Activated T-helper 1 cell treated with Interleukin-2 at 50 U/mL for 16 hours (primary cell): ENCODE data around the gene CRYZL1.
A peak's percentile ranks its signal among the peaks of the same experiment; 100 is the strongest.

Experiments
- DNase-seq: peaks from one replicate; pipeline ENCODE4 v3.0.0-alpha.2; 2020; ENCODE audit warnings: low read depth

The CRYZL1 gene

DNA sequence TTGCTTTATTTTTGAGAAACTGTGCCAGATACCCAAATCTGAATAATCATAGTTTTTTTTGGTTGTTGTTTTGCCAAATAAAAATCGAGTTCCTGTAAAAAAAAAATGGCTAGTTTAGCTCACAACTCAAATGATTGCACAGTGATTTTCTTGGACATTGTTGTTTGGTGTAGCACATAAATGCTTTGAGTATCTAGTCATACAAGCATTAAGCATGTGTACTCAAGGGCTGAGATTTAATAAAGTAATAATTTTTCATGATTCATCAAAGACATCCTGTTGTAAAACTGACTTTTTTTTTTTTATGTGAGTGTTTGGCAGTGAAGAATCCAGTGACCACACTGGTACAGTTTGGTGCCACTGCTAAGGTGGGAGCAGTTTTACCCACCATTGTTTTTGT, 19.6 kb upstream of the CRYZL1 start:
- no peak for DNase-seq

DNA sequence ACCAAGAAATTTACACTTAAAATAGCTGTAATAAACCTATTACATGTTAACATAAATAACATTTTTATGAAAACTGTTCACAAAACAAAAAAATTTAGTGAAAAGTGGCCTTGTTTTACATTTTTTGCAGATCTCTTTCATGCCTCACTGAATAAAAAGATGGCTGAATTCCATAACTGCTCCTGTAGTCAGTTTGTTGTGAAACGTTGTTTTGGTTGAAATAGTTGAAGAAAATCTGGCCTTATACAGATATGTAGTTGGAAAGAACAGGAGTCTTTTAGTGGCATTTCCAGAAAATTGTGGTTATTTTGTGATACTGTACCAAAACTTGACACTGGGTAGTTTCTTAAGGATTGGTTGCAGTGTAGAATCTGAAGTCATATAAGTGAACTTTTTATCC, 18.9 kb upstream of the CRYZL1 start:
- DNase-seq: no peak

GRCh38 chr21:33659568-33659949, 18.0 kb upstream of the CRYZL1 start:
- DNase-seq: no peak

GRCh38 chr21:33658919-33659567, 17.5 kb upstream of the CRYZL1 start:
- no peak for DNase-seq

DNA sequence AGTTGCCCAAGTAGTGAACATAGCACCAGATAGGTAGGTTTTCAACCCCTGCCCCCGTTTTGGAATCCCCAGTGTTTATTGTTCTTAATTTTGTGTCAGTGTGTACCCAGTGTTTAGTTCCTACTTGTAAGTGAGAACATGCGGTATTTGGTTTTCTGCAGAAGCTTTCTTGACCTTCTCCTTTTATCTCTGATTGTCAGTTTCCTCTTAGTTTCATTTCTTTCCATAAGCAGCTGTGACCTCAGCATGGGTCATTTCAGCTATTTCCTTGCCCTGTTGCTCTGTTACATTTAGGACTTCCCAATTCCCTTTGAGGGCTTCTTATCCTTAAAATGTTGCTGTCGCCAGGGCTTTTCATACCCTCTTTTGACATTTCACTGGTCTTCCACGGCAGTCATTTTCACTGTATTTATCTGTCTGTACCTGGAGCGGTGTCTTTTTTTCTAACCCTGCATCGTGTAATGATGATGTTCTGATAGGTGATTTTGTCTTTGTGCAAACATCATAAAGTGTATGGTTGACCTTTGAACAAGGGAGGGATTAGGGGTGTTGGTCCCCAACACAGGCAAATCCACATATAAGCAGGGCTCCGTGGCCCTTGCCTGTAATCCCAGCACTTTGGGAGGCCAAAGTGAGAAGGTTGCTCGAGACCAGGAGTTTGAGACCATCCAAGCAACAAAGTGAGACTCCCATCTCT, 15.7 kb upstream of the CRYZL1 start:
- DNase-seq: no peak

DNA sequence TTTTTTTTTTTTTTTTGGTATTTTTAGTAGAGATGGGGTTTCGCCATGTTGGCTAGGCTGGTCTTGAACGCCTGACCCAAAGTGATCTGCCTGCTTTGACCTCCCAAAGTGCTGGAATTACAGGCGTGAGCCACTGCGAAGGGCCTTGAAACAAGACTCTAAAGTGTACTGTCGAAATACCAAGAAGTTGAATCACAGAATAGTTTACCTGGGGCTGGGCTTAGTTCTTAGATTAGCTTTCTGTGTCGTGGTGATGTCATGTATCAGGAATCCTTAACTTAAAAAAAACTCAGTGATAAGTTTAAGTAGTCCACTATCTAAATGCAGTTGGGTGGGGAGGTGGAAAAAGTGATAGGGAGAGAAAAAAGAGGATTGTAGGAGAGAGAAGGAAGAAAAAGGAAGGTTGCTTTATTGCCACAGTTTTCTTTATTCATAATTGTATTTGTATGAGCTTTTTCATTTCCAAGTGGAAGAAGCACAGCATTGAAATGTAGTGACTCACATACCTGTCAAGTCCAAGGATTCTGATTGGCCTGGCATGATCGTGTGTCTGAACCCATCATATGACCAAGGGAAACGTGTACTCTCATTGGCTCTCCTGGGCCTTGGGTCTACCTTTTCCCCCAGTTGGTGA, 14.2 kb upstream of the CRYZL1 start:
- no peak for DNase-seq

DNA sequence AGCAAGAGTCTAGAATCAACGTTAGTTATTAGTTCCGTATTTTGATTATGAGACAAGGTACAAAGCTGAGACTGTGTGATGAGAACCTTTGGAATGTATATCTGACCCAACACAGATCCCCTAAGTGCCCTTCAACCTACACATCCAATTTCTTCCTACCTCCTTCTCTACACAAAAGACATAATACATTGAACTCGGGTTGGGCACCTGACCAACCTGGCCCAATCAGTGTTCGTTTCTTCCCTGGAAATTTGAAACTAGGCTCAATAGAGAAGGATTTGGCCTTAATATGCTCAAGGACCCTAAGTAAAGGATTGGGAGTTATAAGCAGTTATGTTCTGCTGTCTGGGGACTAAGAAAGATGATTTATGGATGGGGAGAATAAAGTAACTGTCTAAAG, 12.9 kb upstream of the CRYZL1 start:
- no peak for DNase-seq

- DNase-seq: no peak
Measured at GRCh38 chr21:33651965-33652680, 10.6 kb upstream of the CRYZL1 start.

DNA sequence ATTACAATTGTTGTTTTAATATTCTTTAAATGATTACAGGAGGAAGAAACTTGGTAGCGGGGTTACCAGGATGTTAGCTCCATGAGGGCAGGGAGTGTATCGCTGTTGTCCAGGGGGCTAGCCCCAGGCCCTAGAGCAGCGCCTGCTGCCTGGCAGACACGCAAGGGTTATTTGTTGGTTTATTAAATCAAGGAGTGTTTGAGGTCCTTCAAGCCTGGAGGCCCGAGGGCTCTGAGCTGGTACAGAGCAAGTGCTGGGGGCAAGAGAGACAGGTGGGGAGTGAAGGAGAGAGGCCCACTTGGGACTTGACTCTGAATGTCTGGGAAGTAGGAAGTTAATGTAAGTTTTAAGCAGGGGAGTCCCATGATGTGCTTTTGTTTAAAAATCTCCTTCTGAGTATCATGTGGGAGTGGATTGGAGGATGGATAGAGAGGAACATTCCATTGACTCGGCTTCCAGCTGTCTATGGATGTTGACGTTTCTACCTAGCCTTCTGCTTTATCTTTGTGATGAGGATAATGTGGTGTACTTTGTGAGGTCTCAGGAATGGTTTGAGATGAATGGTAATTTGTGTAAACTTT, 9.5 kb upstream of the CRYZL1 start:
- no peak for DNase-seq

DNA sequence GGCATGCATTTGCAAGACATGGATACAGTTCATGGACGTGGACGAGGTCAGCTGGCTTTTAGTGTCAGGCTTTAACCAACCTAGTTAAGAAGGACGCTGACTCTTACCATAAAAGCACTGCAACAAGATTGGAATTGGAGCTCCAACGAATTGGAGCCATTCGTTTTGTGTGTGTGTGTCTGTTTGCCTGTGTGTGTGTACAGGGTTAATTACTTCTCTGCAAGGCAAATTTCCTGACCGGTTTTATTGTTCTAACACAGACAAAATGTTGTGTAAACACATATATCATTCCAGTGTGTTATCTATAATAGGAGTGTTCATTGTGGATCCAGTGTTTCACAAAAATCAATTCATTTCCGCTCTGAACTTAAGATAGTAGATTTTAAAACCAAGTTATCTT, 8.7 kb upstream of the CRYZL1 start:
- DNase-seq: no peak

DNA sequence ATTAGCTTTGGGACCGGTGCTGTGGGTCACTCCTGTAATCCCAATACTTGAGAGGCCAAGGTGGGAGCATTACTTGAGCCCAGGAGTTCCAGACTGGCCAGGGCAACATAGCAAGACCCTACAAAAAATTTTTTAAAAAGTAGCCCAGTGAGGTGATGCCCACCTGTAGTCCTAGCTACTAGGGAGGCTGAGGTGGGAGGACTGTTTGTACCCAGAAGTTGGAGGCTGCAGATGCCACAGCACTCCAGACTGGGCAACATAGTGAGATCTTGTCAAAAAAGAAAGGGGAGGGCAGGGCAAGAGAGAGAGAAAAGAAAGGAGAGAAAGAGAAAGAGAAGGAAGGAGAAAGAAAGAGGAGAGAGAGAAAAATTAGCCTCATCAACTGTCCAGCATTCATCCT, 7.0 kb upstream of the CRYZL1 start:
- no peak for DNase-seq

DNA sequence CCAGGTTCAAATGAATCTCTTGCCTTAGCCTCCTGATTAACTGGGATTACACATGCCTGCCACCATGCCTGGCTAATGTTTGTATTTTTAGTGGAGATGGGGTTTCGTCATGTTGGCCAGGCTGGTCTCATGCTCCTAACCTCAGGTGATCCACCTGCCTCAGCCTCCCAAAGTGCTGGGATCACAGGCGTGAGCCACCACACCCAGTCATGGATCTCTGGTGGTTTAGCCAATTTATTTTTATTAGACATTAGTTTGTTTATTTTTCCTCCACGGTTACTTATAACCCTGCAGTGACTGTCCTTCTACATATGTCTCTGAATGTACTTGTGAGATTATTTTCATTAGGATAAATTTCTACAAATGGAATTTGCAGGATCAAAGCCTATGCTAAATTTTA, 6.0 kb upstream of the CRYZL1 start:
- DNase-seq: no peak

- DNase-seq: no peak
Measured at GRCh38 chr21:33645730-33646129, 4.2 kb upstream of the CRYZL1 start.

GRCh38 chr21:33644383-33645074, 3.0 kb upstream of the CRYZL1 start:
- DNase-seq: no peak

GRCh38 chr21:33643658-33644311, 2.2 kb upstream of the CRYZL1 start:
- DNase-seq: no peak

DNA sequence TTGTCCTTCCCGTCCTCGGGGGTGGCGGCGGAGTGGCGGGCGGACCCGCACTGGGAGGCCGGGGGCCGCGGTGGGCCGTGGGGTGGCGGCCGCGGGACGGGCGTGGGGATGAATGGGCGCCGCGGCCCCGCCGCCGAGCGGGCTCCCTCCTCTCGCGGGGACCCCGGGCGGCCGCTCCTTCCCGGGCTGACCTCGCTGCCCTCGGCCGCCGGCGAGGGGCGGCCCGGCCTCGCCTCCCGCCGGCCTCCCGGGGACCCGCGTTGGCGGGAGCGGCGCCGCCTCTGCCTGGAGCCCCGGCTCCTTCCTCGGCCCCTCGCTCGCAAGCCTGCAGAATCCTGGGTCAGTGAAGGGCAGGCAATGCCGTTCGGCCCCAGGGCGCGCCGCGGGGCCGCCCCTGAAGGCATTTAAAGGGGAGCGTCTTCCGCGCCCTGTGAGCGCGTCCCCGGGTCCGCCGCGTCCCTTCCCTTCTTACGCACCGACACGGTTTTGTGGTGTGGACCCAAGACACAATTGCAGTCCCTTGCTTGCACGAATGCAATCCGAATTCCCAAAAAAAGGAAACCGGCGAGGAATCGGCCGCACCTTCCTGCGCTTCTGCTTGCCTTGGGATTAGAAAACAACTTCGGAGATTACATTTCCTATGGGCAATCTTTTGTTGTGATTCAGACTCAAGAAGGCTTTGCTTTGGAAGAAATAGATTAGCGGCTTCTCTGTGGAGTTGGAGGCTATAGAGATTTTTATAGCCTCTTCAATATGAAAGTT, 1.5 kb upstream of the CRYZL1 start:
- DNase-seq: no peak

DNA sequence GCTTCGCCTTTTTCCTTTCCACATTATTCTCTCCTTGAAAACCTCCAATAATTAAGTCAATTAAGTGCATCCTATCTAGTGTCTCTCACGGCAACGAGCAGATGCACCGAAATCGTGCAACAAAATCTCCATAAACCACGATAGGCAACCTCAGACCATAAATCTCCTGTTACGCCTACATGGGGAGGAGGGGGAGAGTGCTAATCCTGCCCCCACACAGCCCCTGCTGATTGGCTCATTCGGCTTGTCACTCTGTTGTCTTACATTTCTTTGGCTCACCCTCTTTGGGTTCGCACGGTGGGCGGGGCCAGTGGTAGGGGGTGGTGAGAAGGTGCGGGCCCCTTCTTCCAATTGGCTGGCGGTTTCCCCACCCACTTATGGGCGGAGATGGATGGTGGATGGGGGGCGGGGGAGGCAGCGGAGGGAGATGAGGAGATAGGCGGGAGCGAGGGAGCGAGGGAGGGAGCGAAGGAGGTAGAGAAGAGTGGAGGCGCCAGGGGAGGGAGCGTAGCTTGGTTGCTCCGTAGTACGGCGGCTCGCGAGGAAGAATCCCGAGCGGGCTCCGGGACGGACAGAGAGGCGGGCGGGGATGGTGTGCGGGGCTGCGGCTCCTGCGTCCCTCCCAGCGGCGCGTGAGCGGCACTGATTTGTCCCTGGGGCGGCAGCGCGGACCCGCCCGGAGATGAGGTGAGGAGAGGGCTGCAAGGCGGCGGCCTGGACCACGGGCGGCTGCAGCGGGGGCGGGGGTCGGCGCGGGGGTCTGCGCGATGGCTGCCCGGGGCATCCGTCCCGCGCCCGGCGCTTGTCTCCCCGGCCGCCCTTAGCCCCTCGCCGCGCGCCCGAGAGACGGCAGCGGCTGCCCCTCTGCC, 720 bp upstream of the CRYZL1 start, which contains the start of gene ITSN1:
Gene ITSN1 (plus strand): TSS at position 475 of the 869 bp plus-strand sequence. CDS start 76,328 bp downstream, outside the sequence.
- peak; percentile 99 for DNase-seq

- DNase-seq: no peak
Measured at GRCh38 chr21:33640697-33641351, 717 bp downstream of the CRYZL1 start.

DNA sequence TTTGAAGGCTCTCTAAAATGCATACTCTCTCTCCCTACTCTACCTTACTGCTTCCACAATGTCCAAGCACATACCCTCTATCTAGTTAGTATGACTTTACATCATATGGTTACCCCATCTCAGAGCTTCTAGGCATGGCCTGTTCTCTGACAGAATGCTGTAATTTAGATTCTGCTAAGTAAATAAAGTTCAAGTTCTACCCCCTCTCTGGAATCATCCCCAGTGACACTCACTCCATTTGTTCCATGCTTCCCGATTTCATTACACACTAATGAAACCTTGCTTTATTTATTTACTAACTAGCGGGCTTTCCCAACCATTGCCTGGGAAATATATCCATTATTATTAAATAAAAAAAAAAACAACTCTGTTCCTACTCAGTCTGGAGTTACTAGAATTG, 7.3 kb downstream of the CRYZL1 start:
- DNase-seq: no peak
